AML-193 (cell line): ENCODE results near the gene ALOX5.
A peak's percentile ranks its signal among the peaks of the same experiment; 100 is the strongest.
"Not testable (repeated sequence)": the region's sequence is repeated elsewhere in the genome, so short reads cannot be mapped to it uniquely, and the experiment has no call there.

ENCODE experiments used
- DNase-seq, 2 experiments: peaks; one replicate each; lab custom pipeline; 2025; lab: John Stamatoyannopoulos, UW

Gene ALOX5

GRCh38 chr10:45468079-45468478 lies 94.1 kb downstream of the ALOX5 start:
- DNase-seq = no peak

GRCh38 chr10:45470098-45471012 lies 96.3 kb downstream of the ALOX5 start:
- DNase-seq = peak in 1 of 2 experiments; percentile 5

GRCh38 chr10:45471059-45471458 lies 97.0 kb downstream of the ALOX5 start:
- DNase-seq = no peak

GRCh38 chr10:45471531-45472310 lies 97.7 kb downstream of the ALOX5 start:
- DNase-seq = no peak

- DNase-seq = no peak
Measured at GRCh38 chr10:45473126-45473525, 99.1 kb downstream of the ALOX5 start.

GRCh38 chr10:45476559-45476958 lies 102.5 kb downstream of the ALOX5 start:
- no peak for DNase-seq

GRCh38 chr10:45480294-45480693 lies 106.3 kb downstream of the ALOX5 start:
- no peak for DNase-seq

GRCh38 chr10:45481100-45481499 lies 107.1 kb downstream of the ALOX5 start:
- DNase-seq = not testable (repeated sequence)

GRCh38 chr10:45483002-45483401 lies 109.0 kb downstream of the ALOX5 start:
- DNase-seq = no peak

- no peak for DNase-seq
Measured at GRCh38 chr10:45487735-45488134, 113.7 kb downstream of the ALOX5 start.

- no peak for DNase-seq
Measured at GRCh38 chr10:45488365-45488764, 114.3 kb downstream of the ALOX5 start.

- no peak for DNase-seq
Measured at GRCh38 chr10:45490277-45490676, 116.3 kb downstream of the ALOX5 start.

GRCh38 chr10:45491061-45491460 lies 117.0 kb downstream of the ALOX5 start:
- DNase-seq = no peak
